Measurements from ENCODE around the gene GAL3ST3. TPM values are rescaled to one million over a fixed set of nuclear protein-coding genes. Genes with fewer than 3 reads are reported as not detected.
"Not testable (repeated sequence)": the region's sequence is repeated elsewhere in the genome, so short reads cannot be mapped to it uniquely, and the experiment has no call there.

The GAL3ST3 gene
- total RNA-seq, result not detected

- POLR2A ChIA-PET, result interaction anchor here (1.1 to 1.2 kb wide), 2 partner anchors 23 to 46 kb away, joined by 3 read pairs; partner anchors contain the start of genes BANF1 and EIF1AD
- DNase-seq, result no peak
- Mint-ChIP-seq H3K27me3 (peaks cover 2% of the 10 kb centered on the region), H3K27ac (no peak within 1 kb of the TSS), H3K4me1 (peaks cover 41% of the 10 kb centered on the region), H3K36me3 (ENCODE audit: low read depth) (peaks cover 14% of the 10 kb centered on the region), H3K4me3 (no peak within 1 kb of the TSS), H3K9me3 (no peaks in the 10 kb centered on the region)
- CTCF ChIA-PET, result no interaction called here
These were observed at the start of gene GAL3ST3 for GRCh38 chr11:66048547-66049323. TSS of gene GAL3ST3 (minus strand) at chr11:66049161. CDS start at chr11:66045415, 3,746 bp downstream.

- H3K27me3 Mint-ChIP-seq, H3K4me3 Mint-ChIP-seq, H3K9me3 Mint-ChIP-seq, POLR2A ChIA-PET, H3K27ac Mint-ChIP-seq, H3K4me1 Mint-ChIP-seq, DNase-seq, CTCF ChIA-PET: not testable (repeated sequence)
- H3K36me3 Mint-ChIP-seq (ENCODE audit: low read depth), result peaks cover 24% of the 10 kb centered on the region
These were observed 43.2 kb upstream of the GAL3ST3 start for GRCh38 chr11:66092125-66092524.

DNA sequence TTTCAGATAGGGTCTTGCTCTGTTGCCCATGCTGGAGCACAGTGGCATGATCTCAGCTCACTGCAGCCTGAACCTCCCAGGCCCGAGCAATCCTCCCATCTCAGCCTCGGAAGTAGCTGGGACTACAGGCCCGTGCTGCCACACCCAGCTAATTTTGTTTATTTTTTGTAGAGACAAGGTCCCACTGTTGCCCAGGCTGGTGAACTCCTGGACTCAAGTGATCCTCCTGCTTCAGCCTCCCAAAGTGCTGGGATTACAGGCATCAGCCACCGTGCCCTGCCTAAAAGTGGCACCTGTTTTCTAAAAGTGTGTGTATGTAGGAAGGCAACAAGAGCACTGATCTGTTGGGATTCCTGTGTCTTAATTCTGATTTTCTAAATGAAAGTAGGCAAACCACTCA, 41.3 kb upstream of the GAL3ST3 start:
- H3K36me3 Mint-ChIP-seq (ENCODE audit: low read depth), result peaks cover 24% of the 10 kb centered on the region
- no peak overlapping the region for H3K4me3 Mint-ChIP-seq
- ChIA-PET POLR2A (no interaction called here), CTCF (interaction anchor here (1.3 kb wide), 1 partner anchor 45 kb away, joined by 6 read pairs; no protein-coding TSS in a partner anchor)
- H3K27ac Mint-ChIP-seq, result no peak overlapping the region
- peaks cover 4% of the 10 kb centered on the region for H3K4me1 Mint-ChIP-seq
- H3K27me3 Mint-ChIP-seq, result no peaks in the 10 kb centered on the region
- no peaks in the 10 kb centered on the region for H3K9me3 Mint-ChIP-seq
- no peak for DNase-seq

DNA sequence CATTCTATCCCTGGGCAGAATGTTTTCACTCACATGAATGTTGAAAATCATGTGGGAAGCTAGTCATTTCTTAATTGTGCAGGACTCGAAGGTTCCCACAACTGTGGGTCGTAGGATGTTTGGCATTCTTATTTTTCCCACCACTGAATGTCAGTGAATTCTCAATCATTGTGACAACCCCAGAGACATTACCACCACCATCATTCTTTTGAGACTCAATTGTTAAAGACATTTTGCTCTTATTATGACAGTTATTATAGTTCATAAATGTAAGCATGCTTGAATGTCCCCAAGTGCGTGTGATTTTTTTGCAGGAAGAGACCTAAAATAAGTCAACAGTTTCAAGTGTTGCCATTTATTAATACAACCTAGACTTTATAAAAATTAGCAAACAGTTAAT, 40.1 kb upstream of the GAL3ST3 start:
- Mint-ChIP-seq H3K27me3 (no peaks in the 10 kb centered on the region), H3K36me3 (ENCODE audit: low read depth) (peaks cover 24% of the 10 kb centered on the region), H3K4me1 (peaks cover 11% of the 10 kb centered on the region), H3K9me3 (no peaks in the 10 kb centered on the region), H3K27ac (no peak overlapping the region), H3K4me3 (no peak overlapping the region)
- ChIA-PET POLR2A (no interaction called here), CTCF (interaction anchor here (0.7 to 1.3 kb wide), 2 partner anchors 29 to 44 kb away, joined by 3 to 6 read pairs; no protein-coding TSS in a partner anchor)
- no peak for DNase-seq

GRCh38 chr11:66087148-66087908, 38.4 kb upstream of the GAL3ST3 start:
- Mint-ChIP-seq H3K4me3 (no peak overlapping the region), H3K27me3 (no peaks in the 10 kb centered on the region), H3K36me3 (ENCODE audit: low read depth) (peaks cover 19% of the 10 kb centered on the region), H3K27ac (no peak overlapping the region), H3K9me3 (no peaks in the 10 kb centered on the region), H3K4me1 (peaks cover 25% of the 10 kb centered on the region)
- POLR2A ChIA-PET, result no interaction called here
- DNase-seq, result no peak
- CTCF ChIA-PET, result interaction anchor here (0.8 kb wide), 1 partner anchor 20 kb away, joined by 3 read pairs; no protein-coding TSS in a partner anchor

DNA sequence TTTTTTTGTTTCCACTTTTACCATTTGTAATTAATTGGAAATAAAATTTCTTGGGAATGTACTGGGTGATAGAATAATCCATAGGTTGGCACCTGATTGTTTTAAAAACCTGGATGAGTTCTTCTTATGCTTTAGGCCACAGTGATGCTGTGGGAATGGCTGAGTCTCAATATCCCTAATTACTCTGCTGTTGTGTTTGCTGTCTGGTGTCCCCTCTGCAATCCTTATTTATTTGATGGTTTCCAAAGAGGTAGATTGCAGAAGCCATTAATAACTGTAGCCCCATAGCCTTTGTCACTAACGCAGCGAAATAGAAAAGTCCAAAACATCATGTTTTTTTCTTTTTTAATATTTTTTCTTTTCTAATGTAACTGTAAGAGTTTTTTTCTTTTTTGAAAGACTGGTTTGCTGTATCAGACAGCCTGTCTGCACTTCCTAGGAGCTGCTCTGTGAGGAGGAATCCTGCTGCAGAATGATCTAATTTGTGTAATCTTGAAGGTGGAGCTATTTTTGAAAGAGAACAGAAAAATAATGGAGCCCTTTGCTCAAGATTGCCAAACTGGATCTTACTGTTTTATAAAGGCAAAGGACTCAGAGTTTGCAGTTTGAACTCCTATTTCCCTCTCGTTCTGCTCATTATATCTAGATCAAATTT, 36.0 kb upstream of the GAL3ST3 start:
- POLR2A ChIA-PET, result interaction anchor here (1.7 to 6.9 kb wide), 2 partner anchors 16 kb away, joined by 3 to 88 read pairs; partner anchors contain the start of gene PACS1
- Mint-ChIP-seq H3K27me3 (no peaks in the 10 kb centered on the region), H3K36me3 (ENCODE audit: low read depth) (peaks cover 13% of the 10 kb centered on the region), H3K9me3 (no peaks in the 10 kb centered on the region), H3K4me1 (peaks cover 46% of the 10 kb centered on the region), H3K4me3 (no peak overlapping the region), H3K27ac (no peak overlapping the region)
- CTCF ChIA-PET, result interaction anchor here (1.0 kb wide), 1 partner anchor 16 kb away, joined by 3 read pairs; no protein-coding TSS in a partner anchor
- DNase-seq, result no peak

DNA sequence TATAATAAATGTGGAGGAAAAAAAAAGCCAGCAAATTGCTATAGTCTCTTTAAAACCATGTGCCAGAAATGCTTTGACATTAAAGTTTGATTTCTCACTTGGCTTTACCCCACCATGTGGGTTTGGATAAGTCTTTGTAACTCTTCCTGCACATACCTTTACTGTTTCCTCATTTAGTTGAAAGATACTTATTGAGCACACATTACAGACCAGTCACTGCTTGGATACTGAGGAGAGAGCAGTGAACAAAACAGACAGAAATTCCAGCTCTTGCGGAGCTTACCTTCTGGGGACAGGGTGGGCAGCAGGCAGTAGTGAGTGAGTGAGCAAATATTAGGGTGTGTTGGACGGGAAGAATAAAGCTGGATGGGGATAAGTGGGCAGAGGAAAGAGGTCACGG, 34.8 kb upstream of the GAL3ST3 start:
- Mint-ChIP-seq H3K27ac (peak overlapping the region; percentile 9), H3K36me3 (ENCODE audit: low read depth) (peaks cover 16% of the 10 kb centered on the region), H3K4me3 (no peak overlapping the region), H3K4me1 (peaks cover 55% of the 10 kb centered on the region), H3K27me3 (no peaks in the 10 kb centered on the region), H3K9me3 (no peaks in the 10 kb centered on the region)
- CTCF ChIA-PET, result no interaction called here
- POLR2A ChIA-PET, result interaction anchor here (1.1 to 6.9 kb wide), 3 partner anchors 14 to 17 kb away, joined by 3 to 88 read pairs (median 3); partner anchors contain the start of gene PACS1
- DNase-seq, result no peak

GRCh38 chr11:66082946-66083698, 34.2 kb upstream of the GAL3ST3 start:
- no peak for DNase-seq
- Mint-ChIP-seq H3K36me3 (ENCODE audit: low read depth) (peaks cover 23% of the 10 kb centered on the region), H3K4me3 (no peak overlapping the region), H3K4me1 (peaks cover 62% of the 10 kb centered on the region), H3K27me3 (no peaks in the 10 kb centered on the region), H3K9me3 (no peaks in the 10 kb centered on the region), H3K27ac (no peak overlapping the region)
- ChIA-PET CTCF (interaction anchor here (0.8 kb wide), 1 partner anchor 15 kb away, joined by 3 read pairs; no protein-coding TSS in a partner anchor), POLR2A (interaction anchor here (1.1 to 6.9 kb wide), 4 partner anchors 14 to 28 kb away, joined by 3 to 88 read pairs (median 4); partner anchors contain the start of gene PACS1)

GRCh38 chr11:66081505-66081904, 32.5 kb upstream of the GAL3ST3 start:
- Mint-ChIP-seq H3K4me1 (peaks cover 65% of the 10 kb centered on the region), H3K27ac (peak overlapping the region; percentile 100), H3K4me3 (peak overlapping the region; percentile 83), H3K9me3 (no peaks in the 10 kb centered on the region), H3K36me3 (ENCODE audit: low read depth) (peaks cover 29% of the 10 kb centered on the region), H3K27me3 (no peaks in the 10 kb centered on the region)
- CTCF ChIA-PET, result interaction anchor here (0.6 to 2.9 kb wide), 12 partner anchors 12 to 201 kb away, joined by 3 to 49 read pairs (median 4); partner anchors contain the start of genes PACS1 and SF3B2
- POLR2A ChIA-PET, result interaction anchor here (0.7 to 6.9 kb wide), 11 partner anchors 12 to 79 kb away, joined by 3 to 88 read pairs (median 7); partner anchors contain the start of genes BANF1, PACS1 and SF3B2
- DNase-seq, result peak; percentile 87

GRCh38 chr11:66080055-66080817, 31.3 kb upstream of the GAL3ST3 start:
- peak; percentile 72 for DNase-seq
- CTCF ChIA-PET, result interaction anchor here (0.6 to 2.9 kb wide), 7 partner anchors 11 to 53 kb away, joined by 3 to 49 read pairs (median 5); partner anchors contain the start of genes PACS1 and SF3B2
- no peaks in the 10 kb centered on the region for H3K9me3 Mint-ChIP-seq
- no peaks in the 10 kb centered on the region for H3K27me3 Mint-ChIP-seq
- peaks cover 35% of the 10 kb centered on the region for H3K36me3 Mint-ChIP-seq (ENCODE audit: low read depth)
- peak overlapping the region; percentile 100 for H3K27ac Mint-ChIP-seq
- H3K4me3 Mint-ChIP-seq, result peak overlapping the region; percentile 83
- POLR2A ChIA-PET, result interaction anchor here (0.7 to 6.9 kb wide), 6 partner anchors 11 to 45 kb away, joined by 3 to 88 read pairs (median 23); partner anchors contain the start of genes PACS1 and SF3B2
- H3K4me1 Mint-ChIP-seq, result peaks cover 65% of the 10 kb centered on the region

GRCh38 chr11:66078949-66079348, 30.0 kb upstream of the GAL3ST3 start:
- not testable (repeated sequence) for H3K9me3 Mint-ChIP-seq, H3K27ac Mint-ChIP-seq, H3K27me3 Mint-ChIP-seq, H3K4me3 Mint-ChIP-seq, DNase-seq
- POLR2A ChIA-PET, result interaction anchor here (0.6 to 6.9 kb wide), 6 partner anchors 10 to 71 kb away, joined by 3 to 88 read pairs (median 10); partner anchors contain the start of genes PACS1 and SF3B2
- CTCF ChIA-PET, result interaction anchor here (1.0 to 2.9 kb wide), 2 partner anchors 9 to 10 kb away, joined by 3 to 49 read pairs; partner anchors contain the start of gene PACS1
- H3K36me3 Mint-ChIP-seq (ENCODE audit: low read depth), result peaks cover 45% of the 10 kb centered on the region
- peaks cover 61% of the 10 kb centered on the region for H3K4me1 Mint-ChIP-seq

Measured in activated CD4-positive, alpha-beta memory T cell treated with anti-CD3 and anti-CD28 coated beads, Interleukin-2, amount 10 ng/mL, durations not matched to agents 7 days and 5 days (primary cell).